HL-60 (cell line): ENCODE measurements around the gene PDCD6IP.

Experiments used
- DNase-seq, 2 experiments: peaks; one replicate each; pipeline ENCODE4 v3.0.0-alpha.2; 2010 to 2020; ENCODE audit warnings: low read depth in 1 of 2, low spot score in 1 of 2
- H3K27ac ChIP-seq: fragments of 250-450 bp; sonication (Bioruptor Pico); replicated peaks from 2 replicates; pipeline ENCODE4 v1.5.1; 2020; ENCODE audit warnings: mild to moderate bottlenecking, moderate library complexity
- H3K27me3 ChIP-seq: fragments of 250-450 bp; sonication (Bioruptor Pico); 2 replicates; pipeline ENCODE4 v1.5.1; 2021; ENCODE audit warnings: mild to moderate bottlenecking, moderate library complexity; ENCODE audit not compliant: insufficient read depth, poor library complexity, severe bottlenecking
- H3K4me3 ChIP-seq: replicated peaks from 2 replicates; pipeline ENCODE4 v1.5.1; 2011; ENCODE audit warnings: mild to moderate bottlenecking, control low read depth, low read length; ENCODE audit not compliant: insufficient read depth
- CTCF ChIP-seq: IDR thresholded peaks from one replicate; pipeline ENCODE4 v1.5.1; 2011; ENCODE audit warnings: low read length, control low read depth, inconsistent platforms; ENCODE audit not compliant: insufficient read depth
- GABPA ChIP-seq: IDR thresholded peaks from 2 replicates; pipeline ENCODE4 v1.6.1; 2012; ENCODE audit warnings: low read depth
- POLR2AphosphoS5 ChIP-seq: IDR thresholded peaks from 2 replicates; pipeline ENCODE4 v1.6.1; 2012; ENCODE audit warnings: low read depth
- REST ChIP-seq: IDR thresholded peaks from 2 replicates; pipeline ENCODE4 v1.6.1; 2012; ENCODE audit warnings: low read depth; ENCODE audit not compliant: insufficient replicate concordance
- SPI1 ChIP-seq: IDR thresholded peaks from 2 replicates; pipeline ENCODE4 v1.6.1; 2012; ENCODE audit warnings: low read depth, mild to moderate bottlenecking, borderline replicate concordance

The PDCD6IP gene

GRCh38 chr3:33821989-33822388 lies 23.6 kb downstream of the PDCD6IP start:
- Histone ChIP-seq H3K27ac (no peak overlapping the region), H3K27me3 (no peaks in the 10 kb centered on the region), H3K4me3 (no peak overlapping the region)
- TF ChIP-seq CTCF (no peak), GABPA (no peak), POLR2AphosphoS5 (no peak), REST (no peak), SPI1 (no peak)
- no peak for DNase-seq

GRCh38 chr3:33823821-33824220 lies 25.4 kb downstream of the PDCD6IP start:
- Histone ChIP-seq H3K27me3 (no peaks in the 10 kb centered on the region), H3K4me3 (no peak overlapping the region)
- no peak for TF ChIP-seq REST
- no peak for TF ChIP-seq CTCF
- TF ChIP-seq POLR2AphosphoS5: no peak
- TF ChIP-seq GABPA: no peak

GRCh38 chr3:33825111-33825510 lies 26.7 kb downstream of the PDCD6IP start:
- no peak for DNase-seq
- no peak for TF ChIP-seq GABPA
- no peak for TF ChIP-seq SPI1
- TF ChIP-seq REST: no peak
- TF ChIP-seq POLR2AphosphoS5: no peak
- no peak for TF ChIP-seq CTCF
- no peaks in the 10 kb centered on the region for H3K27me3 ChIP-seq
- no peak overlapping the region for H3K27ac ChIP-seq
- H3K4me3 ChIP-seq: no peak overlapping the region

More at GRCh38 chr3:33823821-33824220, 25.4 kb downstream of the PDCD6IP start:
- H3K27ac ChIP-seq: no peak overlapping the region
- DNase-seq: no peak
